ENCODE measurements around the gene ACER3. TPM values are rescaled to one million over a fixed set of nuclear protein-coding genes. Genes with fewer than 3 reads are reported as not detected.
"Not testable (repeated sequence)": the region's sequence is repeated elsewhere in the genome, so short reads cannot be mapped to it uniquely, and the experiment has no call there.

Gene ACER3
- total and polyA plus RNA-seq, 7 donors: 5.6 to 13.2 (median 9.4) TPM

DNA sequence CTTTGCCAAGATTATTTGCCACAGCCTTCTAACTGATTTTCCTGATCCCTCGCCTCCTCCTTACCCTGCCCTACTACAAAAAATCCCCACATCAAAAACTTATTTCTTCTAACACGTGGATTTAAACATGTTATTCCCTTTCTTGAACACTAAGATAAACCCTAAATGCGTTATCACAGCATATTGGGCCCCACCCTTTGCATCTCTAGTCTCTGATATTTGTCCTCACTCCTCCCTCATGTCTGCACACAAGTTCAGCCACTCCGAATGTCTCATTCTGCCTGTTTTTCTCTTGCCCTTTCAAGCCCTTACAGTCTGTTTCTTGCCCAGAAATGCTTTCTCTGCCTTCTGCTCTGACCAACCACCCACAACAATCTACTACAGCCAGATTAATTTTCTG, 10.6 kb upstream of the ACER3 start:
- H3K27me3 ChIP-seq: no peaks in the 10 kb centered on the region
- no peak overlapping the region for H3K4me3 ChIP-seq
- DNase-seq: no peak
- WGBS, 2 donors: 56 to 75% methylated on average over 4 of the region's 4 CpGs
- H3K9me3 ChIP-seq: no peaks in the 10 kb centered on the region
- intact Hi-C loops (cut with DNase I): no loop called here
- TF ChIP-seq POLR2A (IDR thresholded peaks at IDR 0.05) (no peak), POLR2AphosphoS5 (IDR thresholded peaks at IDR 0.05) (no peak), CTCF (IDR thresholded peaks at IDR 0.05) (no peak), EP300 (IDR thresholded peaks at IDR 0.05) (no peak)
- H3K36me3 ChIP-seq: no peaks in the 10 kb centered on the region
- no peak overlapping the region for H3K27ac ChIP-seq
- peaks cover 0 to 9% (median 0%) of the 10 kb centered on the region in 4 donors for H3K4me1 ChIP-seq

DNA sequence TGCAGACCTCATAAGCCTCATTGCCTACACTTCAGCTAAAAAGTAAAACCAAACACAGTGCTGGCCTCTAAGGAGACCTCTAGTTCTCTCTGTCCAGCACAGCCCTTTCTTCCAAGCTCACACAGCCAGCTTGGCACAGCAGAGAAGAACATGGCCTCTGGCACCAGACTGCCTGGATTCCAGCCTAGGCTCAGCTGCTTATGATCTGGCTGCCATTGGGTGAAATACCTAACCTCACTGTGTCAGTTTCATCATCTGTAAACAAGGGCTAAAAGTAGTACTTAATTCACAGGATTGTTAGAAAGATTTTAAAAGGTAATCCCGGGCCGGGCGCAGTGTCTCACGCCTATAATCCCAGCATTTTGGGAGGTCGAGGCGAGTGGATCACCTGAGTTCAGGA, 9.9 kb upstream of the ACER3 start:
- 93 to 95% methylated on average over 6 of the region's 6 CpGs for WGBS, 2 donors
- Histone ChIP-seq H3K27me3 (no peaks in the 10 kb centered on the region), H3K9me3 (no peaks in the 10 kb centered on the region), H3K36me3 (no peaks in the 10 kb centered on the region), H3K27ac (no peak overlapping the region), H3K4me3 (no peak overlapping the region), H3K4me1 (peaks cover 0 to 9% (median 0%) of the 10 kb centered on the region in 4 donors)
- intact Hi-C loops (cut with DNase I): no loop called here
- TF ChIP-seq EP300 (IDR thresholded peaks at IDR 0.05) (no peak), CTCF (IDR thresholded peaks at IDR 0.05) (no peak), POLR2A (IDR thresholded peaks at IDR 0.05) (no peak), POLR2AphosphoS5 (IDR thresholded peaks at IDR 0.05) (no peak)
- no peak for DNase-seq

GRCh38 chr11:76854709-76855108, 6.0 kb upstream of the ACER3 start:
- Histone ChIP-seq H3K27me3 (no peaks in the 10 kb centered on the region), H3K4me1 (peaks cover 0 to 9% (median 0%) of the 10 kb centered on the region in 4 donors), H3K36me3 (no peaks in the 10 kb centered on the region), H3K27ac (no peak overlapping the region), H3K4me3 (no peak overlapping the region), H3K9me3 (no peaks in the 10 kb centered on the region)
- DNase-seq: no peak
- TF ChIP-seq CTCF (IDR thresholded peaks at IDR 0.05) (no peak), POLR2A (IDR thresholded peaks at IDR 0.05) (no peak), POLR2AphosphoS5 (IDR thresholded peaks at IDR 0.05) (no peak), EP300 (IDR thresholded peaks at IDR 0.05) (no peak)
- intact Hi-C loops (cut with DNase I): no loop called here
- 96 to 98% methylated on average over 1 of the region's 1 CpG for WGBS, 2 donors

- H3K9me3 ChIP-seq; H3K27ac ChIP-seq; H3K36me3 ChIP-seq; H3K4me3 ChIP-seq; intact Hi-C loops (cut with DNase I); H3K27me3 ChIP-seq; DNase-seq: not testable (repeated sequence)
- 86 to 88% methylated on average over 5 of the region's 5 CpGs for WGBS, 2 donors
- peaks cover 0 to 11% (median 2%) of the 10 kb centered on the region in 4 donors for H3K4me1 ChIP-seq
Observed at GRCh38 chr11:76855670-76856069, 5.0 kb upstream of the ACER3 start.

DNA sequence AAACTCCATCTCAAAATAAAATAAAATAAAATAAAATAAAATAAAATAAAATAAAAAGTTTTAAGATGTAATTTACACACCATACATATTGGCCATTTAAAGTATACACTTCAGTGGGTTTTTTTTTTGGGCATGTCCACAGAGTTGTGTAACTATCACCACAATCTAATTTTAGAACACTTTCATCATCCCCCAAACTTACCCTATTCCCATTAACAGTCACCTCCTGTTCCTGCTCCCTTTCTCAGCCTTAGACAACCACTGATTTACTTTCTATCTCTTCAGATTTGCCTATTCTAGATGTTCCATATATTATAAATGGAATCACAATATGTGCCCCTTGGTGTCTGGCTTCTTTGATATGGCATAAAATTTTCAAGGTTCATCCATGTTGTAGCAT, 4.6 kb upstream of the ACER3 start:
- H3K27me3 ChIP-seq: no peaks in the 10 kb centered on the region
- intact Hi-C loops (cut with DNase I): no loop called here
- no peaks in the 10 kb centered on the region for H3K36me3 ChIP-seq
- no peak overlapping the region for H3K27ac ChIP-seq
- peaks cover 0 to 6% (median 3%) of the 10 kb centered on the region in 4 donors for H3K4me1 ChIP-seq
- TF ChIP-seq EP300 (IDR thresholded peaks at IDR 0.05) (no peak), POLR2A (IDR thresholded peaks at IDR 0.05) (no peak), CTCF (IDR thresholded peaks at IDR 0.05) (no peak), POLR2AphosphoS5 (IDR thresholded peaks at IDR 0.05) (no peak)
- DNase-seq: no peak
- H3K9me3 ChIP-seq: no peaks in the 10 kb centered on the region
- H3K4me3 ChIP-seq: no peak overlapping the region

Data from sigmoid colon (tissue), 7 donors.